SK-N-SH treated with all-trans-retinoic acid at 6 μM for 48 hours (cell line): Measurements from ENCODE around the gene SRP72.

ENCODE experiments used
- ATAC-seq: fragments of 200-7000 bp; cut with Tn5 transposase; 3 replicates; pipeline ENCODE4 v1.9.1; 2020; ENCODE audit warnings: mild to moderate bottlenecking, moderate library complexity
- ARNTL ChIP-seq: fragments of 450-650 bp; formaldehyde crosslinking; IDR thresholded peaks from 2 replicates; pipeline ENCODE4 v1.5.0; 2020; ENCODE audit warnings: low read depth, mild to moderate bottlenecking, moderate library complexity, borderline replicate concordance
- BACH2 ChIP-seq: fragments of 250-450 bp; sonication (Bioruptor Pico); IDR thresholded peaks from 2 replicates; pipeline ENCODE4 v1.9.0; 2021; ENCODE audit warnings: mild to moderate bottlenecking, borderline replicate concordance
- CREB5 ChIP-seq: fragments of 250-450 bp; sonication (Bioruptor Pico); IDR thresholded peaks from 2 replicates; pipeline ENCODE4 v1.5.1; 2020; ENCODE audit warnings: low read depth, mild to moderate bottlenecking, moderate library complexity
- CSDC2 ChIP-seq: fragments of 250-450 bp; sonication (Bioruptor Pico); IDR thresholded peaks from 2 replicates; pipeline ENCODE4 v1.5.0; 2020; ENCODE audit warnings: mild to moderate bottlenecking, moderate library complexity
- ESRRG ChIP-seq: fragments of 250-450 bp; sonication (Bioruptor Pico); IDR thresholded peaks from 2 replicates; pipeline ENCODE4 v1.6.1; 2021; ENCODE audit warnings: mild to moderate bottlenecking
- GLIS3 ChIP-seq: fragments of 250-450 bp; sonication (Bioruptor Pico); IDR thresholded peaks from 2 replicates; pipeline ENCODE4 v1.5.0; 2020; ENCODE audit warnings: mild to moderate bottlenecking, moderate library complexity
- ISL1 ChIP-seq: fragments of 250-450 bp; sonication (Bioruptor Pico); IDR thresholded peaks from 2 replicates; pipeline ENCODE4 v2.1.2; 2022; ENCODE audit warnings: mild to moderate bottlenecking, moderate library complexity
- OSR1 ChIP-seq: fragments of 250-450 bp; sonication (Bioruptor Pico); IDR thresholded peaks from 2 replicates; pipeline ENCODE4 v1.8.0; 2022; ENCODE audit warnings: moderate library complexity, mild to moderate bottlenecking, inconsistent platforms
- POU6F1 ChIP-seq: fragments of 250-450 bp; sonication (Bioruptor Pico); IDR thresholded peaks from 2 replicates; pipeline ENCODE4 v1.8.0; 2021; ENCODE audit warnings: low read depth, mild to moderate bottlenecking, moderate library complexity, borderline replicate concordance
- PPARA ChIP-seq: fragments of 250-450 bp; sonication (Bioruptor Pico); IDR thresholded peaks from 2 replicates; pipeline ENCODE4 v1.5.0; 2020; ENCODE audit warnings: mild to moderate bottlenecking, borderline replicate concordance
- SNAI2 ChIP-seq: fragments of 250-450 bp; sonication (Bioruptor Pico); IDR thresholded peaks from 2 replicates; pipeline ENCODE4 v1.5.0; 2020; ENCODE audit warnings: mild to moderate bottlenecking, moderate library complexity
- TCF4 ChIP-seq: fragments of 250-450 bp; sonication (Bioruptor Pico); IDR thresholded peaks from 2 replicates; pipeline ENCODE4 v1.8.0; 2021; ENCODE audit warnings: mild to moderate bottlenecking, moderate library complexity, borderline replicate concordance
- TOX ChIP-seq: fragments of 250-450 bp; sonication (Bioruptor Pico); IDR thresholded peaks from 2 replicates; pipeline ENCODE4 v1.8.0; 2021; ENCODE audit warnings: mild to moderate bottlenecking, moderate library complexity, borderline replicate concordance
- TSHZ2 ChIP-seq: fragments of 250-450 bp; sonication (Bioruptor Pico); IDR thresholded peaks from 2 replicates; pipeline ENCODE4 v1.5.0; 2020; ENCODE audit warnings: mild to moderate bottlenecking, moderate library complexity
- ZC3H10 ChIP-seq: fragments of 250-450 bp; sonication (Bioruptor Pico); IDR thresholded peaks from 2 replicates; pipeline ENCODE4 v1.5.1; 2021; ENCODE audit warnings: mild to moderate bottlenecking, moderate library complexity
- ZFP3 ChIP-seq: fragments of 250-450 bp; sonication (Bioruptor Pico); IDR thresholded peaks from 2 replicates; pipeline ENCODE4 v1.5.0; 2020; ENCODE audit warnings: mild to moderate bottlenecking, moderate library complexity
- ZFP30 ChIP-seq: fragments of 450-650 bp; formaldehyde crosslinking; IDR thresholded peaks from 2 replicates; pipeline ENCODE4 v1.5.0; 2022; ENCODE audit warnings: mild to moderate bottlenecking, moderate library complexity
- ZNF565 ChIP-seq: fragments of 450-650 bp; formaldehyde crosslinking; conservative IDR thresholded peaks from 2 replicates; pipeline ENCODE4 v1.5.0; 2020; ENCODE audit warnings: low read depth, mild to moderate bottlenecking, moderate library complexity
- ZNF70 ChIP-seq: fragments of 450-650 bp; formaldehyde crosslinking; IDR thresholded peaks from 2 replicates; pipeline ENCODE4 v1.5.0; 2020; ENCODE audit warnings: mild to moderate bottlenecking, moderate library complexity
- ZNF8 ChIP-seq: fragments of 450-650 bp; formaldehyde crosslinking; IDR thresholded peaks from 2 replicates; pipeline ENCODE4 v1.5.0; 2020; ENCODE audit warnings: mild to moderate bottlenecking, moderate library complexity
- TF ChIP-seq, protein P1 (sequence below): fragments of 250-450 bp; sonication (Bioruptor Pico); IDR thresholded peaks from 2 replicates; pipeline ENCODE4 v1.8.0; 2020; ENCODE audit warnings: mild to moderate bottlenecking, moderate library complexity, borderline replicate concordance

The SRP72 gene

GRCh38 chr4:56425518-56425917 lies 41.9 kb upstream of the SRP72 start (continued):
- TF ChIP-seq TSHZ2 (CRISPR knock-in tag) (no peak), ESRRG (CRISPR knock-in tag) (no peak), ZNF70 (CRISPR knock-in tag) (no peak)
- TF ChIP-seq, all 23 proteins: peak for 0

GRCh38 chr4:56426273-56426672 lies 41.1 kb upstream of the SRP72 start:
- TF ChIP-seq, protein P1, sequence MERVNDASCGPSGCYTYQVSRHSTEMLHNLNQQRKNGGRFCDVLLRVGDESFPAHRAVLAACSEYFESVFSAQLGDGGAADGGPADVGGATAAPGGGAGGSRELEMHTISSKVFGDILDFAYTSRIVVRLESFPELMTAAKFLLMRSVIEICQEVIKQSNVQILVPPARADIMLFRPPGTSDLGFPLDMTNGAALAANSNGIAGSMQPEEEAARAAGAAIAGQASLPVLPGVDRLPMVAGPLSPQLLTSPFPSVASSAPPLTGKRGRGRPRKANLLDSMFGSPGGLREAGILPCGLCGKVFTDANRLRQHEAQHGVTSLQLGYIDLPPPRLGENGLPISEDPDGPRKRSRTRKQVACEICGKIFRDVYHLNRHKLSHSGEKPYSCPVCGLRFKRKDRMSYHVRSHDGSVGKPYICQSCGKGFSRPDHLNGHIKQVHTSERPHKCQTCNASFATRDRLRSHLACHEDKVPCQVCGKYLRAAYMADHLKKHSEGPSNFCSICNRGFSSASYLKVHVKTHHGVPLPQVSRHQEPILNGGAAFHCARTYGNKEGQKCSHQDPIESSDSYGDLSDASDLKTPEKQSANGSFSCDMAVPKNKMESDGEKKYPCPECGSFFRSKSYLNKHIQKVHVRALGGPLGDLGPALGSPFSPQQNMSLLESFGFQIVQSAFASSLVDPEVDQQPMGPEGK (CRISPR knock-in tag), result no peak
- peak; percentile 70 for TF ChIP-seq ZNF8
- ATAC-seq, result no peak

DNA sequence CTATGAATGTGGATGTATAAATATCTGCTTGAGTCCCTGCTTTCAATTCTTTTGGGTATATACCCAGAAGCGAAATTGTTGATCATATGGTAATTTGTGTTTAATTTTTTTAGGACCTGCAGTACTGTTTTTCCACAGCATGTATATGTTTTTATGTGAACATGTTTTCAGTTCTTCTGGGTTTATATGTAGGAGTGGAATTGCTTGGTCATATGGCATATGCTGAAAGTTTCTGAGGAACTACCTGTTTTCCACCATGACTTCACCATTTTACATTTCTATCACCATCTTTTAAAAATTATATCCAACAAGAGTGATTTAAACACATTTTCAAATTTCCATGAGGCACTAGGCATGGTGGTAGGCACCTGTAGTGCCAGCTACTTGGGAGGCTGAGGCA lies 40.2 kb upstream of the SRP72 start:
- TF ChIP-seq PPARA (CRISPR knock-in tag) (no peak), ZNF565 (no peak), ZFP30 (CRISPR knock-in tag) (no peak), ISL1 (CRISPR knock-in tag) (no peak), CREB5 (CRISPR knock-in tag) (no peak), TCF4 (CRISPR knock-in tag) (no peak), ESRRG (CRISPR knock-in tag) (no peak), BACH2 (CRISPR knock-in tag) (no peak), TOX (CRISPR knock-in tag) (no peak), GLIS3 (CRISPR knock-in tag) (no peak), OSR1 (CRISPR knock-in tag) (no peak), ZC3H10 (no peak), TSHZ2 (CRISPR knock-in tag) (no peak), CSDC2 (CRISPR knock-in tag) (no peak), POU6F1 (CRISPR knock-in tag) (no peak), SNAI2 (no peak), ARNTL (CRISPR knock-in tag) (no peak), ZFP3 (no peak)
- ATAC-seq, result no peak
